IMR-90 (cell line): Measurements from ENCODE around the gene TPPP. TPM values are rescaled to one million over a fixed set of nuclear protein-coding genes. Genes with fewer than 3 reads are reported as not detected.
"Not testable (repeated sequence)": the region's sequence is repeated elsewhere in the genome, so short reads cannot be mapped to it uniquely, and the experiment has no call there.

Source experiments
- ATAC-seq: fragments of 200-7000 bp; cut with Tn5 transposase; 2 replicates; pipeline ENCODE4 v1.9.1; 2020; ENCODE audit warnings: low read depth, mild to moderate bottlenecking, moderate library complexity
- BruUV-seq: library from RNA; stranded (reverse); fragments of 400-500 nt; replicated peaks from 2 replicates; lab custom pipeline; 2021; lab: Mats Ljungman, UMichigan
- CTCF ChIA-PET: fragments of 300-600 bp; formaldehyde crosslinking; extraction: SDS; loops from one replicate; lab custom pipeline; 2021; ENCODE audit warnings: antibody characterized with exemption; lab: Yijun Ruan, JAX
- POLR2A ChIA-PET: fragments of 300-600 bp; sonication (Branson Sonifier 250); formaldehyde crosslinking; loops from one replicate; lab custom pipeline; 2022; ENCODE audit warnings: antibody characterized with exemption; ENCODE audit not compliant: unreplicated experiment; lab: Charles Lee
- DNase-seq: peaks from one replicate; pipeline ENCODE4 v3.0.0; 2013
- H2AFZ ChIP-seq: replicated peaks from 2 replicates; pipeline ENCODE3; 2013; ENCODE audit warnings: low read length, mild to moderate bottlenecking; ENCODE audit not compliant: poor library complexity
- H2AK5ac ChIP-seq: 2 replicates; pipeline ENCODE4 v1.6.1; 2013; ENCODE audit warnings: low read depth, low read length, inconsistent platforms
- H2AK9ac ChIP-seq: replicated peaks from 2 replicates; pipeline ENCODE3; 2013; ENCODE audit warnings: mild to moderate bottlenecking, low read depth, low read length, moderate library complexity; ENCODE audit not compliant: poor library complexity
- H2BK120ac ChIP-seq: 2 replicates; pipeline ENCODE4 v1.6.1; 2013; ENCODE audit warnings: low read depth, low read length, inconsistent platforms
- H2BK15ac ChIP-seq: 3 replicates; pipeline ENCODE4 v1.6.1; 2013; ENCODE audit warnings: low read depth, low read length, inconsistent platforms
- H2BK20ac ChIP-seq: 2 replicates; pipeline ENCODE4 v1.6.1; 2013; ENCODE audit warnings: low read depth, mild to moderate bottlenecking, inconsistent platforms, low read length, moderate library complexity
- H2BK5ac ChIP-seq: 2 replicates; pipeline ENCODE4 v1.6.1; 2013; ENCODE audit warnings: mild to moderate bottlenecking, low read depth, low read length, inconsistent platforms; ENCODE audit not compliant: poor library complexity, severe bottlenecking
- H3K14ac ChIP-seq: replicated peaks from 2 replicates; pipeline ENCODE4 v1.6.1; 2013; ENCODE audit warnings: low read depth, low read length, inconsistent platforms
- H3K18ac ChIP-seq: 2 replicates; pipeline ENCODE4 v1.6.1; 2013; ENCODE audit warnings: low read depth, low read length, control low read depth
- H3K23ac ChIP-seq: 2 replicates; pipeline ENCODE4 v1.6.1; 2013; ENCODE audit warnings: low read depth, low read length, inconsistent platforms
- H3K27ac ChIP-seq: 2 replicates; pipeline ENCODE4 v1.5.1; 2013; ENCODE audit warnings: mild to moderate bottlenecking, control low read depth, low read length; ENCODE audit not compliant: insufficient read depth
- H3K27me3 ChIP-seq: 2 replicates; pipeline ENCODE4 v1.6.1; 2013; ENCODE audit warnings: low read length; ENCODE audit not compliant: control insufficient read depth, insufficient read depth
- H3K36me3 ChIP-seq: 2 replicates; pipeline ENCODE4 v1.6.1; 2013; ENCODE audit warnings: low read length, mixed read lengths; ENCODE audit not compliant: control insufficient read depth, insufficient read depth
- H3K4ac ChIP-seq: 2 replicates; pipeline ENCODE4 v1.6.1; 2013; ENCODE audit warnings: low read depth, low read length, inconsistent platforms
- H3K4me1 ChIP-seq: 2 replicates; pipeline ENCODE4 v1.6.1; 2013; ENCODE audit warnings: low read length, mixed read lengths; ENCODE audit not compliant: control insufficient read depth, insufficient read depth
- H3K4me2 ChIP-seq: 2 replicates; pipeline ENCODE4 v1.6.1; 2013; ENCODE audit warnings: low read depth, mild to moderate bottlenecking, control low read depth, low read length, moderate library complexity
- H3K4me3 ChIP-seq: 2 replicates; pipeline ENCODE4 v1.5.1; 2013; ENCODE audit warnings: low read depth, mild to moderate bottlenecking, control low read depth, low read length, moderate library complexity; ENCODE audit not compliant: insufficient read depth
- H3K56ac ChIP-seq: 2 replicates; pipeline ENCODE4 v1.6.1; 2013; ENCODE audit warnings: low read length, inconsistent platforms; ENCODE audit not compliant: insufficient read depth; ENCODE audit errors: extremely low read depth
- H3K79me1 ChIP-seq, 2 experiments: 2 replicates each; pipeline ENCODE4 v1.6.1; 2013; ENCODE audit warnings: low read length in 2 of 2, inconsistent platforms in 1 of 2, low read depth in 1 of 2
- H3K9ac ChIP-seq: 2 replicates; pipeline ENCODE4 v1.6.1; 2013; ENCODE audit warnings: low read depth, low read length, control low read depth
- H3K9me1 ChIP-seq: 2 replicates; pipeline ENCODE4 v1.6.1; 2013; ENCODE audit warnings: low read length, inconsistent platforms; ENCODE audit not compliant: insufficient read depth
- H3K9me3 ChIP-seq: 2 replicates; pipeline ENCODE4 v1.6.1; 2013; ENCODE audit warnings: low read length; ENCODE audit not compliant: control insufficient read depth, insufficient read depth
- H4K20me1 ChIP-seq: 2 replicates; pipeline ENCODE4 v1.6.1; 2013; ENCODE audit warnings: low read length, inconsistent platforms; ENCODE audit not compliant: insufficient read depth
- H4K5ac ChIP-seq: 2 replicates; pipeline ENCODE4 v1.6.1; 2013; ENCODE audit warnings: mild to moderate bottlenecking, low read depth, low read length, control low read depth
- H4K8ac ChIP-seq, 2 experiments: 2 replicates each; pipeline ENCODE4 v1.6.1; 2013; ENCODE audit warnings: low read depth in 2 of 2, low read length in 2 of 2, control low read depth in 1 of 2, inconsistent platforms in 1 of 2
- H4K91ac ChIP-seq: 2 replicates; pipeline ENCODE4 v1.6.1; 2013; ENCODE audit warnings: low read depth, low read length, inconsistent platforms; ENCODE audit not compliant: insufficient read depth
- WGBS, 2 experiments: methylation state at CpG; one replicate each; pipeline versions ENCODE4 v1.1.5 to v1.1.7; 2013; ENCODE audit warnings: missing lambda C conversion rate in 2 of 2; ENCODE audit not compliant: insufficient read length in 1 of 2; ENCODE audit errors: extremely low coverage in 2 of 2; 5-methylcytosine and 5-hydroxymethylcytosine counted together
- dilution Hi-C: fragments of 300-500 bp; cut with HindIII; formaldehyde crosslinking; loops from one replicate; pipeline ENCODE4 v1.14.3; 2018; ENCODE audit warnings: low sequenced_read_pairs; ENCODE audit not compliant: unreplicated experiment
- in situ Hi-C: fragments of 300-500 bp; cut with MboI; formaldehyde crosslinking; loops from 3 replicates; pipeline ENCODE4 v1.14.3; 2019; ENCODE audit warnings: low sequenced_read_pairs, inconsistent platforms, mixed read lengths
- intact Hi-C: fragments of 100-400 bp; cut with micrococcal nuclease; formaldehyde crosslinking; loops from 2 replicates; pipeline ENCODE4 v1.10.0; 2022
- polyA plus RNA-seq, 3 experiments: library from polyadenylated mRNA; depleted of rRNA; stranded (reverse); fragments of >200 nt; gene quantifications; 2 replicates each; pipeline ENCODE4 v1.2.3, GENCODE V29; 2012; ENCODE audit warnings: low replicate concordance in 1 of 3
- total RNA-seq: library from RNA; depleted of rRNA; stranded (reverse); fragments of >200 nt; gene quantifications from 2 replicates; pipeline ENCODE4 v1.2.3, GENCODE V29; 2012

The TPPP gene
- total and polyA plus RNA-seq, 2 of the 4 experiments (the other 2 are of a cell fraction): under 0.01 to 0.07 TPM

GRCh38 chr5:681317-682191 is 11.6 kb downstream of the TPPP start:
- H3K9ac ChIP-seq, H3K4ac ChIP-seq, BruUV-seq, ATAC-seq, CTCF ChIA-PET, H3K56ac ChIP-seq, H3K4me3 ChIP-seq, H4K91ac ChIP-seq, H3K36me3 ChIP-seq, H2BK20ac ChIP-seq, H2BK5ac ChIP-seq, H3K4me1 ChIP-seq, H3K9me3 ChIP-seq, H2BK15ac ChIP-seq, POLR2A ChIA-PET, H3K79me1 ChIP-seq, H3K9me1 ChIP-seq, H2BK120ac ChIP-seq, H2AK5ac ChIP-seq, H3K4me2 ChIP-seq, H2AFZ ChIP-seq, H3K27me3 ChIP-seq, H3K27ac ChIP-seq, H3K23ac ChIP-seq, H3K14ac ChIP-seq, H4K20me1 ChIP-seq, H3K18ac ChIP-seq, DNase-seq, H4K8ac ChIP-seq, dilution Hi-C loops, H2AK9ac ChIP-seq, H4K5ac ChIP-seq: not testable (repeated sequence)
- intact Hi-C loops: loop anchor here (2.0 kb wide), 1 partner anchor 93 kb away; no protein-coding TSS in a partner anchor
- WGBS, 2 experiments: 72% methylated on average over 4 of the region's 17 CpGs; no CpG with 5 or more reads in 1 of the 2 experiments
- in situ Hi-C loops: loop anchor here (10.0 kb wide), 1 partner anchor 93 kb away; no protein-coding TSS in a partner anchor

DNA sequence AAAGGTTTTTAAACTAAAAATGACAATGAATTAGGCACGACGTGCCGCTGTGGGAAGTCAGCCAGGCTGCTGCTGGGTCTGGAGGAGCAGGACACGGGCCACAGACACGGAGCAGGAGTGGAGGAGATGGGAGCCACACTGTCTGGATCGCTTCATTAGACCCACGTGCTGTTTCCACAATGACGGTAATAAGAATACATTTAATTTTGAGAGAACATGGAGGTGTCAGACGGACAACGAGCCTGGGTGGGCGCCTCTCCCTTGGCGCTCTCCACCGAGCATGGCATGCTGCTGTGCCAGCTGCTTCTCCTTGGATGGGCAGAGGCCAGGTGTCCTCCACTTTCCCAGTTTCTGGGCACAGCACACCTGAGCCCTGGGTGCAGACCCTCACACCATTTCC is 12.3 kb downstream of the TPPP start:
- POLR2A ChIA-PET, H2AK5ac ChIP-seq, H3K18ac ChIP-seq, H2BK20ac ChIP-seq, dilution Hi-C loops, H2BK15ac ChIP-seq, BruUV-seq, H2BK120ac ChIP-seq, H3K36me3 ChIP-seq, H4K8ac ChIP-seq, H3K4me2 ChIP-seq, ATAC-seq, H3K4me3 ChIP-seq, DNase-seq, H2BK5ac ChIP-seq, intact Hi-C loops, H3K4ac ChIP-seq, H3K79me1 ChIP-seq, H4K91ac ChIP-seq, H3K27ac ChIP-seq, H3K4me1 ChIP-seq, CTCF ChIA-PET, H3K14ac ChIP-seq, H3K23ac ChIP-seq, H3K9me1 ChIP-seq, H4K5ac ChIP-seq, H3K9ac ChIP-seq, H4K20me1 ChIP-seq, H2AK9ac ChIP-seq, H2AFZ ChIP-seq, H3K27me3 ChIP-seq, H3K56ac ChIP-seq, H3K9me3 ChIP-seq: not testable (repeated sequence)
- 26% methylated on average over 6 of the region's 13 CpGs; no CpG with 5 or more reads in 1 of the 2 experiments for WGBS, 2 experiments
- in situ Hi-C loops: loop anchor here (10.0 kb wide), 1 partner anchor 94 kb away; no protein-coding TSS in a partner anchor
